Endothelial cell of umbilical vein (primary cell): ENCODE data around the gene SLC12A3. TPM values are rescaled to one million over a fixed set of nuclear protein-coding genes. Genes with fewer than 3 reads are reported as not detected.

Experiments
- BruUV-seq: library from RNA; stranded (reverse); fragments of 400-500 nt; replicated peaks from 2 replicates; lab custom pipeline; 2021; lab: Mats Ljungman, UMichigan
- CTCF ChIA-PET: fragments of 300-600, 350-600 bp; sonication (Branson Sonifier 250); formaldehyde crosslinking; loops from one replicate; lab custom pipeline; 2021; ENCODE audit warnings: antibody characterized with exemption, inconsistent platforms; lab: Charles Lee
- POLR2A ChIA-PET: fragments of 300-600, 350-600 bp; sonication (Branson Sonifier 250); formaldehyde crosslinking; loops from one replicate; lab custom pipeline; 2021; ENCODE audit warnings: antibody characterized with exemption, inconsistent platforms; lab: Charles Lee
- DNase-seq: peaks from one replicate; pipeline ENCODE4 v3.0.0-alpha.2; 2011; ENCODE audit warnings: low read depth, low spot score
- FAIRE-seq: peaks from 2 replicates; lab custom pipeline; 2011; peaks lifted over from hg19 to GRCh38; lab: Jason Lieb, UNC
- H2AFZ ChIP-seq: 2 replicates; pipeline ENCODE4 v1.6.0; 2012; ENCODE audit warnings: low read depth, low read length, control low read depth, inconsistent platforms
- H3K27ac ChIP-seq: 2 replicates; pipeline ENCODE4 v1.5.1; 2011; ENCODE audit warnings: low read depth, mild to moderate bottlenecking, control low read depth, low read length, moderate library complexity; ENCODE audit not compliant: insufficient read depth
- H3K27me3 ChIP-seq, 2 experiments: 2 replicates each; pipeline versions ENCODE4 v1.6.0 to v1.6.1; 2011; ENCODE audit warnings: low read length in 2 of 2, mixed read lengths in 1 of 2; ENCODE audit not compliant: control insufficient read depth in 2 of 2, insufficient read depth in 2 of 2
- H3K36me3 ChIP-seq, 2 experiments: 2 replicates in 1 of 2; 3 replicates in 1 of 2; pipeline ENCODE4 v1.5.1; 2011; ENCODE audit warnings: low read length in 2 of 2, mild to moderate bottlenecking in 1 of 2, moderate library complexity in 1 of 2; ENCODE audit not compliant: control insufficient read depth in 2 of 2, insufficient read depth in 2 of 2; ENCODE audit errors: extremely low read depth in 1 of 2
- H3K4me1 ChIP-seq: 3 replicates; pipeline ENCODE4 v1.5.1; 2011; ENCODE audit warnings: mild to moderate bottlenecking, low read length; ENCODE audit not compliant: control insufficient read depth, insufficient read depth; ENCODE audit errors: extremely low read depth
- H3K4me2 ChIP-seq: 2 replicates; pipeline ENCODE4 v1.6.1; 2011; ENCODE audit warnings: low read length, control low read depth, mixed read lengths; ENCODE audit not compliant: insufficient read depth
- H3K4me3 ChIP-seq, 3 experiments: fragments of 200-600 bp in 1 of 3; sonication (generic), shearing (Covaris generic) in 1 of 3; replicated peaks in 1 of 3; 2 replicates each; pipeline ENCODE4 v1.5.1; 2011 to 2016; ENCODE audit warnings: control low read depth in 3 of 3, low read length in 3 of 3, mild to moderate bottlenecking in 2 of 3, inconsistent platforms in 1 of 3, low read depth in 1 of 3, moderate library complexity in 1 of 3; ENCODE audit not compliant: insufficient read depth in 1 of 3
- H3K79me2 ChIP-seq: 2 replicates; pipeline ENCODE4 v1.6.0; 2012; ENCODE audit warnings: low read length, inconsistent platforms; ENCODE audit not compliant: control insufficient read depth, insufficient read depth
- H3K9ac ChIP-seq: replicated peaks from 2 replicates; pipeline ENCODE3; 2011; ENCODE audit warnings: low read length, control low read depth; ENCODE audit not compliant: insufficient read depth; ENCODE audit errors: extremely low read depth
- H3K9me1 ChIP-seq: replicated peaks from 3 replicates; pipeline ENCODE4 v1.6.0; 2011; ENCODE audit warnings: mild to moderate bottlenecking, low read length; ENCODE audit not compliant: control insufficient read depth, insufficient read depth; ENCODE audit errors: extremely low read depth
- H3K9me3 ChIP-seq: replicated peaks from 2 replicates; pipeline ENCODE4 v1.5.1; 2012; ENCODE audit warnings: low read length, inconsistent platforms; ENCODE audit not compliant: control insufficient read depth, insufficient read depth
- H4K20me1 ChIP-seq: replicated peaks from 2 replicates; pipeline ENCODE3; 2011; ENCODE audit warnings: mild to moderate bottlenecking, low read length; ENCODE audit not compliant: control insufficient read depth, insufficient read depth; ENCODE audit errors: extremely low read depth
- CTCF ChIP-seq, 2 donors: IDR thresholded peaks; 1 replicate in 1 of 2; 2 replicates in 1 of 2; pipeline ENCODE4 v1.5.1; 2011; ENCODE audit warnings: low read length in 2 of 2, mild to moderate bottlenecking in 2 of 2, moderate library complexity in 2 of 2, control low read depth in 1 of 2, inconsistent platforms in 1 of 2, low read depth in 1 of 2; ENCODE audit not compliant: insufficient read depth in 1 of 2; ENCODE audit errors: extremely low read depth in 1 of 2
- EZH2 ChIP-seq: IDR thresholded peaks from 2 replicates; pipeline ENCODE4 v1.6.1; 2012; ENCODE audit warnings: borderline replicate concordance, low read depth, mild to moderate bottlenecking, moderate library complexity, low read length, inconsistent platforms; ENCODE audit not compliant: severe bottlenecking
- FOS ChIP-seq: IDR thresholded peaks from 2 replicates; pipeline ENCODE4 v1.6.1; 2011; ENCODE audit warnings: mild to moderate bottlenecking, low read length, moderate library complexity, borderline replicate concordance; ENCODE audit not compliant: insufficient read depth
- GATA2 ChIP-seq: IDR thresholded peaks from 2 replicates; pipeline ENCODE4 v1.7.0; 2011; ENCODE audit warnings: low read depth, mild to moderate bottlenecking, moderate library complexity, mixed read lengths, low read length; ENCODE audit not compliant: insufficient read length, insufficient read depth
- JUN ChIP-seq: IDR thresholded peaks from 2 replicates; pipeline ENCODE4 v1.6.1; 2011; ENCODE audit warnings: borderline replicate concordance, low read depth; ENCODE audit not compliant: insufficient read length, insufficient read depth
- MAX ChIP-seq: IDR thresholded peaks from 2 replicates; pipeline ENCODE4 v1.6.1; 2011; ENCODE audit not compliant: insufficient read depth, insufficient read length
- MYC ChIP-seq: IDR thresholded peaks from one replicate; pipeline ENCODE4 v1.6.1; 2011; ENCODE audit warnings: mild to moderate bottlenecking, low read depth, low read length
- POLR2A ChIP-seq: IDR thresholded peaks from 2 replicates; pipeline ENCODE4 v1.6.1; 2012; ENCODE audit warnings: low read depth, mild to moderate bottlenecking, control low read depth, low read length
- POLR2AphosphoS5 ChIP-seq: IDR thresholded peaks from 2 replicates; pipeline ENCODE4 v1.6.1; 2012; ENCODE audit warnings: low read depth, mild to moderate bottlenecking, control low read depth, low read length, moderate library complexity; ENCODE audit not compliant: insufficient read depth
- dilution Hi-C: fragments of 300-500 bp; cut with MboI; formaldehyde crosslinking; loops from one replicate; pipeline ENCODE4 v1.15.0; 2019; ENCODE audit warnings: low sequenced_read_pairs; ENCODE audit not compliant: extremely low pct_ligation_motif_present
- intact Hi-C: fragments of 100-400 bp; cut with micrococcal nuclease; formaldehyde crosslinking; loops from one replicate; pipeline ENCODE4 v1.10.0; 2022
- polyA plus RNA-seq, 4 experiments: library from polyadenylated mRNA; depleted of rRNA in 3 of 4; stranded (reverse) in 3 of 4; unstranded in 1 of 4; fragments of >200 nt; gene quantifications; 2 replicates each; pipeline versions ENCODE4 v1.2.1 to v1.2.3, GENCODE V29; 2011 to 2012; ENCODE audit warnings: missing spikeins in 1 of 4
- total RNA-seq: library from RNA; stranded (reverse); gene quantifications from 2 replicates; pipeline ENCODE4 v1.2.3, GENCODE V29; 2021

The SLC12A3 gene
- total and polyA plus RNA-seq, 2 donors (not counting 3 experiments of a cell fraction or from before 2014, with no cell fraction given): not detected

- TF ChIP-seq EZH2: no peak
- TF ChIP-seq CTCF (IDR thresholded peaks at IDR 0.05; ENCODE audit: extremely low read depth in 1 of 2, insufficient read depth in 1 of 2, low read depth in 1 of 2, low read length in 2 of 2): no peak
- no peak for TF ChIP-seq GATA2
- no peak for TF ChIP-seq POLR2A
- no peak for TF ChIP-seq MAX
- TF ChIP-seq FOS: no peak
- TF ChIP-seq JUN: no peak
- TF ChIP-seq MYC: no peak
- TF ChIP-seq POLR2AphosphoS5: no peak
- POLR2A ChIA-PET: no interaction called here
Observed at GRCh38 chr16:56927471-56927870, 62.5 kb downstream of the SLC12A3 start.

More at GRCh38 chr16:56927471-56927870, 62.5 kb downstream of the SLC12A3 start:
- no peak overlapping the region for H3K27ac ChIP-seq
- no peak overlapping the region for H3K9ac ChIP-seq
- CTCF ChIA-PET: interaction anchor here (1.7 kb wide), 1 partner anchor 10 kb away, joined by 7 read pairs; no protein-coding TSS in a partner anchor
- H2AFZ ChIP-seq: no peak overlapping the region
- BruUV-seq: no TSS peak
- H3K36me3 ChIP-seq: no peaks in the 10 kb centered on the region
- H3K4me2 ChIP-seq: no peak overlapping the region
- dilution Hi-C loops (no loop called here), intact Hi-C loops (no loop called here)
- DNase-seq: no peak
- H3K4me3 ChIP-seq: no peak overlapping the region
- peaks cover 5% of the 10 kb centered on the region for H3K4me1 ChIP-seq
- no peaks in the 10 kb centered on the region for H3K9me3 ChIP-seq
- H4K20me1 ChIP-seq: no peaks in the 10 kb centered on the region
- no peaks in the 10 kb centered on the region for H3K27me3 ChIP-seq
- H3K9me1 ChIP-seq: no peaks in the 10 kb centered on the region
- FAIRE-seq: no peak
- H3K79me2 ChIP-seq: peaks cover 4% of the 10 kb centered on the region
